Nephron progenitor cell (in vitro differentiated cells): ENCODE measurements around the gene LIPG.

Experiments used
- DNase-seq: peaks from one replicate; pipeline ENCODE4 v3.0.0; 2021
- H3K27ac Mint-ChIP-seq: 2 replicates; pipeline ENCODE4 v1.8.0; 2021; ENCODE audit warnings: mild to moderate bottlenecking, moderate library complexity, mixed read lengths
- H3K27me3 Mint-ChIP-seq: 2 replicates; pipeline ENCODE4 v1.8.0; 2021; ENCODE audit warnings: mild to moderate bottlenecking, low read depth, mixed read lengths; ENCODE audit not compliant: poor library complexity
- H3K36me3 Mint-ChIP-seq: 2 replicates; pipeline ENCODE4 v1.8.0; 2021; ENCODE audit warnings: low read depth, mixed read lengths
- H3K4me1 Mint-ChIP-seq: 2 replicates; pipeline ENCODE4 v1.8.0; 2021; ENCODE audit warnings: mixed read lengths
- H3K4me3 Mint-ChIP-seq: 2 replicates; pipeline ENCODE4 v1.8.0; 2021; ENCODE audit warnings: mild to moderate bottlenecking, moderate library complexity, mixed read lengths
- H3K9me3 Mint-ChIP-seq: 2 replicates; pipeline ENCODE4 v1.8.0; 2021; ENCODE audit warnings: mild to moderate bottlenecking, moderate library complexity, mixed read lengths
- CTCF ChIP-seq: fragments of 200-600 bp; sonication (generic); IDR thresholded peaks from 2 replicates; pipeline ENCODE4 v1.5.0; 2021; ENCODE audit warnings: antibody characterized with exemption

The LIPG gene

GRCh38 chr18:49564518-49564834 is 2.6 kb downstream of the LIPG start:
- Mint-ChIP-seq H3K4me1 (peaks cover 53% of the 10 kb centered on the region), H3K9me3 (peaks cover 8% of the 10 kb centered on the region), H3K27ac (no peak overlapping the region), H3K36me3 (peaks cover 15% of the 10 kb centered on the region), H3K4me3 (no peak overlapping the region), H3K27me3 (peaks cover 26% of the 10 kb centered on the region)
- DNase-seq: no peak
- no peak for TF ChIP-seq CTCF

GRCh38 chr18:49565101-49565500 is 3.2 kb downstream of the LIPG start:
- Mint-ChIP-seq H3K4me1 (peaks cover 53% of the 10 kb centered on the region), H3K9me3 (peaks cover 3% of the 10 kb centered on the region), H3K27me3 (peaks cover 20% of the 10 kb centered on the region), H3K27ac (no peak overlapping the region), H3K4me3 (no peak overlapping the region), H3K36me3 (peaks cover 22% of the 10 kb centered on the region)
- no peak for DNase-seq
- no peak for TF ChIP-seq CTCF

- DNase-seq: no peak
- Mint-ChIP-seq H3K36me3 (peaks cover 26% of the 10 kb centered on the region), H3K9me3 (no peaks in the 10 kb centered on the region), H3K27me3 (peaks cover 15% of the 10 kb centered on the region), H3K4me1 (peaks cover 53% of the 10 kb centered on the region), H3K27ac (no peak overlapping the region), H3K4me3 (no peak overlapping the region)
- TF ChIP-seq CTCF: no peak
These were observed 3.8 kb downstream of the LIPG start for GRCh38 chr18:49565612-49566011.

GRCh38 chr18:49566217-49566770 is 4.4 kb downstream of the LIPG start:
- peaks cover 47% of the 10 kb centered on the region for H3K4me1 Mint-ChIP-seq
- H3K9me3 Mint-ChIP-seq: no peaks in the 10 kb centered on the region
- no peak overlapping the region for H3K4me3 Mint-ChIP-seq
- H3K36me3 Mint-ChIP-seq: peaks cover 29% of the 10 kb centered on the region
- DNase-seq: no peak
- no peak for TF ChIP-seq CTCF
- no peak overlapping the region for H3K27ac Mint-ChIP-seq
- peaks cover 10% of the 10 kb centered on the region for H3K27me3 Mint-ChIP-seq

GRCh38 chr18:49566985-49567384 is 5.1 kb downstream of the LIPG start:
- Mint-ChIP-seq H3K4me3 (no peak overlapping the region), H3K4me1 (peaks cover 44% of the 10 kb centered on the region), H3K36me3 (peaks cover 34% of the 10 kb centered on the region), H3K27me3 (peaks cover 13% of the 10 kb centered on the region), H3K9me3 (no peaks in the 10 kb centered on the region), H3K27ac (no peak overlapping the region)
- DNase-seq: no peak
- TF ChIP-seq CTCF: no peak

GRCh38 chr18:49569724-49570123 is 7.9 kb downstream of the LIPG start:
- H3K4me1 Mint-ChIP-seq: peaks cover 36% of the 10 kb centered on the region
- no peaks in the 10 kb centered on the region for H3K9me3 Mint-ChIP-seq
- H3K4me3 Mint-ChIP-seq: no peak overlapping the region
- H3K27me3 Mint-ChIP-seq: peaks cover 4% of the 10 kb centered on the region
- peaks cover 40% of the 10 kb centered on the region for H3K36me3 Mint-ChIP-seq
- no peak for TF ChIP-seq CTCF
- peak overlapping the region; percentile 61 for H3K27ac Mint-ChIP-seq
- no peak for DNase-seq
